ACHN (cell line): Measurements from ENCODE around the gene HSP90B1.

Experiments used
- DNase-seq: peaks from one replicate; pipeline ENCODE4 v3.0.0-alpha.2; 2015
- in situ Hi-C: cut with HindIII; loops from 2 replicates; pipeline ENCODE4 v1.10.0; 2017; ENCODE audit warnings: low sequenced_read_pairs, low pct_ligation_motif_present, low pct_unique_long_range_greater_than_20kb

HSP90B1 gene

GRCh38 chr12:103924761-103925641, 5.2 kb upstream of the HSP90B1 start:
- DNase-seq = peak; percentile 81
- in situ Hi-C loops = no loop called here

GRCh38 chr12:103928682-103929045, 1.5 kb upstream of the HSP90B1 start:
- in situ Hi-C loops = no loop called here
- DNase-seq = no peak

GRCh38 chr12:103929046-103929783, 995 bp upstream of the HSP90B1 start:
- peak; percentile 96 for DNase-seq
- in situ Hi-C loops = no loop called here

- DNase-seq = no peak
- in situ Hi-C loops = no loop called here
Observed at GRCh38 chr12:103929784-103930033, 501 bp upstream of the HSP90B1 start.

GRCh38 chr12:103930787-103931735, 851 bp downstream of the HSP90B1 start:
- in situ Hi-C loops = no loop called here
- peak; percentile 42 for DNase-seq

- DNase-seq = no peak
- in situ Hi-C loops = no loop called here
Observed at GRCh38 chr12:103933237-103933636, 3.0 kb downstream of the HSP90B1 start.

GRCh38 chr12:103936679-103937078, 6.5 kb downstream of the HSP90B1 start:
- in situ Hi-C loops = no loop called here
- no peak for DNase-seq

GRCh38 chr12:103944964-103945363, 14.8 kb downstream of the HSP90B1 start:
- in situ Hi-C loops = no loop called here
- no peak for DNase-seq

GRCh38 chr12:103947871-103948555, 17.8 kb downstream of the HSP90B1 start:
- no peak for DNase-seq
- in situ Hi-C loops = no loop called here

- DNase-seq = no peak
- in situ Hi-C loops = no loop called here
Observed at GRCh38 chr12:103948746-103949406, 18.7 kb downstream of the HSP90B1 start.

- no peak for DNase-seq
- in situ Hi-C loops = no loop called here
Observed at GRCh38 chr12:103952497-103952896, 22.3 kb downstream of the HSP90B1 start.

GRCh38 chr12:103955811-103956508, 25.8 kb downstream of the HSP90B1 start:
- in situ Hi-C loops = no loop called here
- no peak for DNase-seq

- in situ Hi-C loops = no loop called here
- no peak for DNase-seq
Observed at GRCh38 chr12:103956509-103957027, 26.4 kb downstream of the HSP90B1 start.

GRCh38 chr12:103957865-103958388, 27.7 kb downstream of the HSP90B1 start:
- DNase-seq = no peak
- in situ Hi-C loops = no loop called here

- DNase-seq = peak; percentile 51
- in situ Hi-C loops = no loop called here
Observed at GRCh38 chr12:103958621-103959020, 28.4 kb downstream of the HSP90B1 start.

- in situ Hi-C loops = no loop called here
- DNase-seq = no peak
Observed at GRCh38 chr12:103960616-103961227, 30.5 kb downstream of the HSP90B1 start.

- DNase-seq = no peak
- in situ Hi-C loops = no loop called here
Observed at GRCh38 chr12:103962493-103962892, 32.3 kb downstream of the HSP90B1 start.
